Fibroblast of villous mesenchyme (primary cell): ENCODE results near the gene ZBTB20. TPM values are rescaled to one million over a fixed set of nuclear protein-coding genes. Genes with fewer than 3 reads are reported as not detected.

Experiments used
- DNase-seq: peaks from one replicate; pipeline ENCODE4 v3.0.0-alpha.2; 2010; ENCODE audit warnings: low read depth
- H3K4me3 ChIP-seq: 2 replicates; pipeline ENCODE4 v1.5.1; 2011; ENCODE audit warnings: low read depth, mild to moderate bottlenecking, low read length
- CTCF ChIP-seq: IDR thresholded peaks from 2 replicates; pipeline ENCODE4 v1.5.1; 2012; ENCODE audit warnings: low read depth, mild to moderate bottlenecking, low read length; ENCODE audit not compliant: insufficient read depth
- total RNA-seq: library from RNA; depleted of rRNA; stranded (reverse); fragments of >200 nt; gene quantifications from 2 replicates; pipeline ENCODE4 v1.2.3, GENCODE V29; 2012

Gene ZBTB20
- total RNA-seq, 1 donor, result 28.1 TPM

- DNase-seq, result no peak
- no peak overlapping the region for H3K4me3 ChIP-seq
- no peak for TF ChIP-seq CTCF
Measured at GRCh38 chr3:114452937-114453336, 694.2 kb downstream of the ZBTB20 start.

DNA sequence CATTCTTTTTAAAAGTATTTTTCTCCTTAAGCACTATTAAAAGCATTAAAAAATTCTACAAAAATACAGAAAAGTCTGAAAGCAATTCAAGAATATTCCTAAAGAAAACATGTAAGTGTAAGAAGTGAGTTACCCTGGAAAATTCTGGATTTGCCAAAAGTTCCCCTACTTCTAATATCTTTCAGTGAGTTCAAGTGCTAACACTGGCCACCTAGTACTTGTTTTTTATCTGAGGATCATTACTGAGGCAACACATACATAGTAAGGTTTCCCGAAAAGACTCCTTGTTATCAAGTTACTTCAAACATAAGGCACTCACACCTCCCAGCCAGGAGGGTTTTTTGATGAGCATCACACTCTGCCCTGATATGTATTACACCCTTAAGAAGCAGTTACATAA, 694.8 kb downstream of the ZBTB20 start:
- no peak for TF ChIP-seq CTCF
- DNase-seq, result peak; percentile 22
- no peak overlapping the region for H3K4me3 ChIP-seq

DNA sequence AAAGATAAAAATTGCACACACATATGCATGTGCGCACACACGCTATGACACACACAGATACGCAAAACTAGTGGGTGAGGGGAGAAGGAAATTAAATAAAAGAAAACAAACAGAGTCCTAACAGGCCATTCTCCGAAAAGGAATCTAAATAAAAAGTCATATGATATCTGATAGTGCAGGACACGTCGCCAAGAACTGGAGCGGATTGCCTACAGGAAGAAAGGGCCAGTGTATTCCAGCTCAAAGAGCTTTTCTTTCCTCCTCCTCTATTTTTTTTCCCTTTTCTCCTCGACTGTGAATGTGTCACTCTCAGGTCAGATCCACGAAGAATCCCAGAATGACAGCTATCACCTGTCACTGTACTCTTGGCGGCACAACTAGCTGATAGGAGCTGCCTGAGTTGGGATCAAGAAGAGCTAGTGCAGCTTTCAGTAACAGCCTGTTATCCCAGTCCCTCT, 695.5 kb downstream of the ZBTB20 start:
- no peak overlapping the region for H3K4me3 ChIP-seq
- no peak for TF ChIP-seq CTCF
- DNase-seq, result peak; percentile 74

- DNase-seq, result peak; percentile 7
Measured at GRCh38 chr3:114451051-114451451, 696.0 kb downstream of the ZBTB20 start.

DNA sequence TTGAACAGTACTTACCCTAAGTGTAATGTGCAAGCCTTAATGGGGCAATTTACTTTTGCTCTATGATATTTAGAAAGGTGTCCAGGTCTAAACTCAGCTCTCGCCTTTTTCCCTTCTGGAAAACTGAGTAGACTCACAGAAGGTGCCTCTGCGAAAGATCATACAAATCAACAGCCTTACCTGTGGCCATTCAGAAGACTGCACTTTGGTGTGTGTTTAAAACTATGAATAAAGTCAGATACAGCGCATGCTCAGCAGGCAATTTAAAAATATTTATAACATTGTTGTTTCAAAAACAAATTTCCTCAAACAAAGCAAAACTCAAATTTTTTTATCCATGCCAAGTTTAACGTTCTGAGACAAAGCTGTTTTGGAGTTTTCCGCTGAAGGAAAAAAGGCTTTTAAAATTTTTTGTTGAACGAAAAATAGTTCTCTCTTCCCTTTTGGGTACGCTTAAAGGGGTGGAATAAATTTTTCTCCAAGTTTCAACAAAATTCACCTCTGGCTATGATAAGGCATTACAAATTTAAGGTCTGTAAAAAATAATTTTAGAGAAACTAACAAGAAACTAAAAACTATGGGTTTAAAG, 697.0 kb downstream of the ZBTB20 start:
- no peak overlapping the region for H3K4me3 ChIP-seq
- no peak for DNase-seq
- TF ChIP-seq CTCF, result no peak

More at GRCh38 chr3:114451051-114451451, 696.0 kb downstream of the ZBTB20 start:
- H3K4me3 ChIP-seq, result no peak overlapping the region
- no peak for TF ChIP-seq CTCF

GRCh38 chr3:114449271-114450007, 697.6 kb downstream of the ZBTB20 start:
- H3K4me3 ChIP-seq, result no peak overlapping the region
- DNase-seq, result peak; percentile 24
- TF ChIP-seq CTCF, result no peak
